ENCODE data around the gene TSC1. TPM values are rescaled to one million over a fixed set of nuclear protein-coding genes. Genes with fewer than 3 reads are reported as not detected.

Gene TSC1
- total and polyA plus RNA-seq, 2 donors from 2014 or later, result 13.1 to 45.4 TPM

DNA sequence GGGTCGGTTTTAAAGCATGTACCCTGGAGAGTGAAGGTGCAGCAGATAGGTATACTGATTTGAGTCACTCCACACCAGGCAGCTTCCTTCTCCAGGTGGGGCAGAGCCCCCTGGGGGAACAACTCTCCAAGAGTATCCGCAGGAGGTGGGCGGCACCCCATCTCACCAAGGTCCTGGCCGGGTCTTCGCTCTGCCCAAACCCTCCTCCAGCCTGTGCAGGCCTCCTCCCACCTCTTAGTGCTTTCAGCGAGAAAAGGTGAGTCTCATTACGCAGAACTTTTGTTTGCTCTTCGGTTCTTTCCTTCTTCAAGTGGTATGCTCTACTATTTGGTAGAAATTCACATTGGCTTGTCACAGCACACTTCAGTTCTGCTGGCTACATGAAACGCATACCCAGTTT is 52.0 kb downstream of the TSC1 start:
- Histone ChIP-seq H3K4me1 (ENCODE audit: control insufficient read depth in 2 of 3, insufficient read depth in 2 of 3, low read depth in 1 of 3, low read length in 3 of 3) (no peaks in the 10 kb centered on the region), H3K27ac (ENCODE audit: low read depth in 2 of 2, low read length in 2 of 2) (no peak overlapping the region), H3K27me3 (ENCODE audit: control insufficient read depth, insufficient read depth, low read length) (no peaks in the 10 kb centered on the region), H3K9me3 (ENCODE audit: control insufficient read depth in 2 of 3, insufficient read depth in 1 of 3, low read length in 3 of 3) (no peaks in the 10 kb centered on the region), H3K4me3 (ENCODE audit: low read length in 3 of 3) (no peak overlapping the region), H3K9ac (ENCODE audit: low read length in 3 of 3) (no peak overlapping the region), H3K36me3 (ENCODE audit: control insufficient read depth in 2 of 3, insufficient read depth in 3 of 3, low read length in 3 of 3) (peaks cover 6 to 33% (median 23%) of the 10 kb centered on the region in 3 donors)
- no peak for TF ChIP-seq CTCF (IDR thresholded peaks at IDR 0.05; ENCODE audit: borderline replicate concordance, extremely low read depth, insufficient read depth)
- intact Hi-C loops (cut with DNase I), result no loop called here
- DNase-seq, result no peak
- FAIRE-seq, result no peak

- no peaks in the 10 kb centered on the region for H3K4me1 ChIP-seq (ENCODE audit: control insufficient read depth in 2 of 3, insufficient read depth in 2 of 3, low read depth in 1 of 3, low read length in 3 of 3)
- H3K9me3 ChIP-seq (ENCODE audit: control insufficient read depth in 2 of 3, insufficient read depth in 1 of 3, low read length in 3 of 3), result no peaks in the 10 kb centered on the region
- no peak overlapping the region for H3K9ac ChIP-seq (ENCODE audit: low read length in 3 of 3)
- H3K27me3 ChIP-seq (ENCODE audit: control insufficient read depth, insufficient read depth, low read length), result no peaks in the 10 kb centered on the region
- no peak overlapping the region for H3K4me3 ChIP-seq (ENCODE audit: low read length in 3 of 3)
- H3K27ac ChIP-seq (ENCODE audit: low read depth in 2 of 2, low read length in 2 of 2), result no peak overlapping the region
- peaks cover 0 to 7% (median 3%) of the 10 kb centered on the region in 3 donors for H3K36me3 ChIP-seq (ENCODE audit: control insufficient read depth in 2 of 3, insufficient read depth in 3 of 3, low read length in 3 of 3)
- intact Hi-C loops (cut with DNase I), result no loop called here
- no peak for DNase-seq
- FAIRE-seq, result no peak
- TF ChIP-seq CTCF (IDR thresholded peaks at IDR 0.05; ENCODE audit: borderline replicate concordance, extremely low read depth, insufficient read depth), result no peak
Measured at GRCh38 chr9:132888151-132888550, 56.3 kb downstream of the TSC1 start.

DNA sequence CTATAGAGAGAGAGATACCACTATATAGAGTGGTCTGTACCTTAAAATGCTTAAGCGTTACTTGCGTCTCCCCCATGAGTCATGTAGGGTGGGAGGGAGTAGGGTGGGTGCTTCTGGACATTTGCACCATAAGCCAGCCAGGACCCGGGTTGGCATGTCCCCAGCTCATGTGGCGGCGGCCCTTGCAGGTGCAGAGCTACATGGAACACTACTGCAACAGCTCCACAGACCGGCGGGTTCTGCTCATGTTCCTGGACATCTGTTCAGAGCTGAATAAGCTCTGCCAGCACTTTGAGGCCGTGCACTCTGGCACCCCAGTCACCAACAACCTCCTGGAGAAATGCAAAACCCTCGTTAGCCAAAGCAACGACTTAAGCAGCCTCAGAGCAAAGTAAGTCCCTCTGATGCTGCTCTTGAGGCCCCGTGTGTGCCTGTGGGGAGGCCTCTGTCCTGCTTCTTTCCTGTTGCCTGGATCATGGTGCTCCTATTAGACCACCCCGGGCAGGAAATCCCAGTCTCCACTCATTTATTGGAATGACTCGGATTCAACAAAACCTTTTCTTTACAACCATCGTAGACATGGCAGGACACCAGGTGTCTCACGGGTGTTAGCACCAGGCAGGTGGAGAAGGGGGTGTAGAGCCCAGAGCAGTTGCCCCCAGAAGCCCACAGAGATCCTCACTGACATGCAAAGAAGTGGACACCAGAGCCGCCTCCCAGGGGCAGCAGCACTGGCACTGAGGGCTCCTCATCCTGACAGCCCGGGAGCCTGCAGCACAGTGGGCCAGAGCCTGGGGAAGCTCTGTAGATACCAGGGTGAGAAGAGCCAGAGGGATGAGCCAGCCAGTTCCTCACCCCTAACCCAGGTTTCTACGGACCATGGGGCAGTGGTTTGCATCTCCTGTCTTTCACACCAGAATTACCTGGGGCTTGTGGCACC is 57.0 kb downstream of the TSC1 start:
- no peak for TF ChIP-seq CTCF (IDR thresholded peaks at IDR 0.05; ENCODE audit: borderline replicate concordance, extremely low read depth, insufficient read depth)
- no peak overlapping the region for H3K4me3 ChIP-seq (ENCODE audit: low read length in 3 of 3)
- H3K9ac ChIP-seq (ENCODE audit: low read length in 3 of 3), result no peak overlapping the region
- no peak for FAIRE-seq
- H3K27me3 ChIP-seq (ENCODE audit: control insufficient read depth, insufficient read depth, low read length), result no peaks in the 10 kb centered on the region
- no peaks in the 10 kb centered on the region for H3K4me1 ChIP-seq (ENCODE audit: control insufficient read depth in 2 of 3, insufficient read depth in 2 of 3, low read depth in 1 of 3, low read length in 3 of 3)
- intact Hi-C loops (cut with DNase I), result no loop called here
- no peak overlapping the region for H3K27ac ChIP-seq (ENCODE audit: low read depth in 2 of 2, low read length in 2 of 2)
- DNase-seq, result peak in 1 of 5 donors; percentile 43
- H3K36me3 ChIP-seq (ENCODE audit: control insufficient read depth in 2 of 3, insufficient read depth in 3 of 3, low read length in 3 of 3), result peaks cover 0 to 7% (median 3%) of the 10 kb centered on the region in 3 donors
- no peaks in the 10 kb centered on the region for H3K9me3 ChIP-seq (ENCODE audit: control insufficient read depth in 2 of 3, insufficient read depth in 1 of 3, low read length in 3 of 3)
